K562 (cell line): ENCODE results near the gene PMM1. TPM values are rescaled to one million over a fixed set of nuclear protein-coding genes. Genes with fewer than 3 reads are reported as not detected.
A peak's percentile ranks its signal among the peaks of the same experiment; 100 is the strongest.

Experiments used
- ARID3A ChIP-seq: IDR thresholded peaks from 2 replicates; pipeline ENCODE4 v1.6.1; 2012; ENCODE audit warnings: low read depth, low read length, improper control_type of control experiment, borderline replicate concordance
- BHLHE40 ChIP-seq: IDR thresholded peaks from 2 replicates; pipeline ENCODE4 v1.6.1; 2011; ENCODE audit warnings: low read length, improper control_type of control experiment
- CSDE1 ChIP-seq, 2 experiments: fragments of 450-650 bp; IDR thresholded peaks; 2 replicates each; pipeline ENCODE4 v1.6.1; 2016; ENCODE audit warnings: mild to moderate bottlenecking in 1 of 2
- DLX4 ChIP-seq: fragments of 250-450 bp; sonication (Bioruptor Pico); IDR thresholded peaks from 2 replicates; pipeline ENCODE4 v1.6.1; 2021; ENCODE audit warnings: mild to moderate bottlenecking
- ESRRA ChIP-seq: fragments of 450-650 bp; IDR thresholded peaks from 2 replicates; pipeline ENCODE4 v1.6.1; 2014; ENCODE audit warnings: low read depth, mild to moderate bottlenecking, moderate library complexity, borderline replicate concordance
- EZH2 ChIP-seq: IDR thresholded peaks from 2 replicates; pipeline ENCODE4 v1.6.1; 2012; ENCODE audit warnings: low read depth, mild to moderate bottlenecking, inconsistent platforms, low read length, borderline replicate concordance
- FOXJ2 ChIP-seq: fragments of 200-800 bp; sonication (Bioruptor generic); IDR thresholded peaks from 2 replicates; pipeline ENCODE4 v1.6.1; 2016; ENCODE audit warnings: missing genetic modification characterization, missing compliant biosample characterization
- FOXP4 ChIP-seq: sonication (generic); formaldehyde crosslinking; IDR thresholded peaks from 2 replicates; pipeline ENCODE4 v1.8.0; 2022; ENCODE audit warnings: mild to moderate bottlenecking, missing genetic modification reagents, borderline replicate concordance
- GTF2E2 ChIP-seq: fragments of 200-800 bp; sonication (Bioruptor generic); IDR thresholded peaks from 2 replicates; pipeline ENCODE4 v1.6.1; 2016; ENCODE audit warnings: missing genetic modification characterization, missing compliant biosample characterization
- HDAC2 ChIP-seq: fragments of 450-650 bp; IDR thresholded peaks from 2 replicates; pipeline ENCODE4 v1.6.1; 2016; ENCODE audit warnings: mild to moderate bottlenecking
- ID3 ChIP-seq, 2 experiments: fragments of 250-450 bp in 1 of 2; fragments of 450-650 bp in 1 of 2; sonication (Bioruptor Pico) in 1 of 2; IDR thresholded peaks; 2 replicates each; pipeline versions ENCODE4 v1.6.1 to v1.8.0; 2016 to 2021; ENCODE audit warnings: mild to moderate bottlenecking in 2 of 2, moderate library complexity in 2 of 2, missing compliant biosample characterization in 1 of 2, missing genetic modification characterization in 1 of 2
- NFIC ChIP-seq: fragments of 450-650 bp; IDR thresholded peaks from 2 replicates; pipeline ENCODE4 v1.6.1; 2017; ENCODE audit warnings: mild to moderate bottlenecking, inconsistent platforms
- RBM25 ChIP-seq: fragments of 200-400 bp; formaldehyde crosslinking; IDR thresholded peaks from 2 replicates; pipeline ENCODE4 v1.6.1; 2018; ENCODE audit warnings: low read length, low read depth, moderate library complexity; ENCODE audit not compliant: severe bottlenecking
- SAFB ChIP-seq: fragments of 200-400 bp; formaldehyde crosslinking; IDR thresholded peaks from 2 replicates; pipeline ENCODE4 v1.6.1; 2017; ENCODE audit warnings: low read depth, low read length, borderline replicate concordance
- SMAD4 ChIP-seq: fragments of 250-450 bp; sonication (Bioruptor Pico); conservative IDR thresholded peaks from 2 replicates; pipeline ENCODE4 v1.8.0; 2021; ENCODE audit warnings: inconsistent platforms, mild to moderate bottlenecking, moderate library complexity
- TAF1 ChIP-seq: IDR thresholded peaks from 2 replicates; pipeline ENCODE4 v1.6.1; 2011; ENCODE audit warnings: mild to moderate bottlenecking, low read length, moderate library complexity; ENCODE audit not compliant: insufficient read depth, control insufficient read depth, severe bottlenecking; ENCODE audit errors: extremely low read depth
- XRCC4 ChIP-seq: IDR thresholded peaks from one replicate; pipeline ENCODE4 v1.6.1; 2011; ENCODE audit not compliant: insufficient read depth, insufficient read length; ENCODE audit errors: extremely low read depth
- ZBTB7A ChIP-seq: IDR thresholded peaks from 2 replicates; pipeline ENCODE4 v1.6.1; 2011; ENCODE audit warnings: low read depth, mild to moderate bottlenecking, low read length, moderate library complexity, borderline replicate concordance; ENCODE audit not compliant: control insufficient read depth
- ZNF121 ChIP-seq: sonication (generic); formaldehyde crosslinking; conservative IDR thresholded peaks from 2 replicates; pipeline ENCODE4 v1.8.0; 2022; ENCODE audit warnings: missing genetic modification reagents
- ZNF696 ChIP-seq: fragments of 250-450 bp; sonication (Bioruptor Pico); conservative IDR thresholded peaks from 2 replicates; pipeline ENCODE4 v1.4.0; 2020; ENCODE audit warnings: mild to moderate bottlenecking, moderate library complexity
- ZNF740 ChIP-seq, 3 experiments: fragments of 200-800 bp in 1 of 3; sonication (Bioruptor generic) in 1 of 3; sonication (generic) in 1 of 3; formaldehyde crosslinking in 1 of 3; IDR thresholded peaks; 2 replicates each; pipeline versions ENCODE4 v1.6.1 to v1.8.0; 2016 to 2022; ENCODE audit warnings: mild to moderate bottlenecking in 2 of 3, missing compliant biosample characterization in 2 of 3, missing genetic modification characterization in 2 of 3, missing genetic modification reagents in 1 of 3
- polyA plus RNA-seq, 8 experiments: library from polyadenylated mRNA; depleted of rRNA in 4 of 8; stranded (reverse) in 5 of 8; unstranded in 3 of 8; fragments of >200 nt; fragmentation: Nextera tagmentation in 2 of 8; fragmentation: Illumina TruSeq in 1 of 8; extraction: Ambion mirVana in 2 of 8; extraction: Trizol in 1 of 8; gene quantifications; 2 replicates each; pipeline versions ENCODE4 v1.2.1 to v1.2.3, GENCODE V29; 2011 to 2014; ENCODE audit warnings: inconsistent platforms in 1 of 8, missing spikeins in 1 of 8
- total RNA-seq, 7 experiments: library from RNA; depleted of rRNA in 6 of 7; stranded (reverse); fragments of >200 nt in 6 of 7; fragmentation: Illumina TruSeq in 2 of 7; extraction: Trizol in 2 of 7; gene quantifications; 2 replicates each; pipeline versions ENCODE4 v1.2.1 to v1.2.3, GENCODE V29; 2011 to 2021; ENCODE audit warnings: low replicate concordance in 1 of 7

PMM1 gene
- total and polyA plus RNA-seq, 9 of the 15 experiments (the other 6 are each of a cell fraction or from before 2014, with no cell fraction given), result 10.2 to 31.7 (median 20.3) TPM

- TF ChIP-seq ZNF696 (CRISPR knock-in tag) (no peak), SAFB (peak; percentile 98), FOXP4 (CRISPR knock-in tag) (no peak), ZNF121 (CRISPR knock-in tag) (no peak), EZH2 (no peak), DLX4 (CRISPR knock-in tag) (no peak), TAF1 (peak; percentile 23), CSDE1 (IDR thresholded peaks at IDR 0.05) (peak in 1 of 2 experiments; percentile 49; a peak in 1 of 4 replicates), XRCC4 (no peak), ZBTB7A (peak; percentile 49; the same call in 1 of the 2 replicates), HDAC2 (no peak), GTF2E2 (tag) (no peak), BHLHE40 (peak; percentile 80), ZNF740 (CRISPR knock-in tag; IDR thresholded peaks at IDR 0.05) (no peak), ZNF740 (tag; IDR thresholded peaks at IDR 0.05) (no peak), RBM25 (peak; percentile 74), ID3 (CRISPR knock-in tag; IDR thresholded peaks at IDR 0.05) (no peak), ID3 (tag; IDR thresholded peaks at IDR 0.05) (0 out of 2 replicates have a peak, but pooled peaks have one; percentile 52), ARID3A (no peak), ESRRA (no peak), NFIC (no peak), SMAD4 (CRISPR knock-in tag) (no peak), FOXJ2 (tag) (no peak)
Measured at GRCh38 chr22:41543854-41544670, 45.6 kb downstream of the PMM1 start, which contains the start of gene POLR3H (continued).
